AG04449 (cell line): ENCODE measurements around the gene LEP.
A peak's percentile ranks its signal among the peaks of the same experiment; 100 is the strongest.

Experiments
- CTCF ChIA-PET: fragments of 350-600 bp; formaldehyde crosslinking; extraction: SDS; loops from one replicate; lab custom pipeline; 2021; ENCODE audit warnings: antibody characterized with exemption; lab: Yijun Ruan, JAX
- POLR2A ChIA-PET: fragments of 400-600, 350-600 bp; formaldehyde crosslinking; extraction: SDS; loops from one replicate; lab custom pipeline; 2020; ENCODE audit warnings: antibody characterized with exemption, inconsistent platforms; lab: Yijun Ruan, JAX
- DNase-seq: peaks from one replicate; pipeline ENCODE4 v3.0.0-alpha.2; 2010; ENCODE audit warnings: low read depth, low spot score
- H3K4me3 ChIP-seq: 2 replicates; pipeline ENCODE4 v1.5.1; 2011; ENCODE audit warnings: low read depth, mild to moderate bottlenecking, control low read depth, low read length
- TF ChIP-seq, protein P1 (sequence below): IDR thresholded peaks from one replicate; pipeline ENCODE4 v1.5.1; 2011; ENCODE audit warnings: mild to moderate bottlenecking, moderate library complexity, low read length, control low read depth, inconsistent platforms; ENCODE audit not compliant: insufficient read depth; ENCODE audit errors: missing control alignments

Gene LEP

DNA sequence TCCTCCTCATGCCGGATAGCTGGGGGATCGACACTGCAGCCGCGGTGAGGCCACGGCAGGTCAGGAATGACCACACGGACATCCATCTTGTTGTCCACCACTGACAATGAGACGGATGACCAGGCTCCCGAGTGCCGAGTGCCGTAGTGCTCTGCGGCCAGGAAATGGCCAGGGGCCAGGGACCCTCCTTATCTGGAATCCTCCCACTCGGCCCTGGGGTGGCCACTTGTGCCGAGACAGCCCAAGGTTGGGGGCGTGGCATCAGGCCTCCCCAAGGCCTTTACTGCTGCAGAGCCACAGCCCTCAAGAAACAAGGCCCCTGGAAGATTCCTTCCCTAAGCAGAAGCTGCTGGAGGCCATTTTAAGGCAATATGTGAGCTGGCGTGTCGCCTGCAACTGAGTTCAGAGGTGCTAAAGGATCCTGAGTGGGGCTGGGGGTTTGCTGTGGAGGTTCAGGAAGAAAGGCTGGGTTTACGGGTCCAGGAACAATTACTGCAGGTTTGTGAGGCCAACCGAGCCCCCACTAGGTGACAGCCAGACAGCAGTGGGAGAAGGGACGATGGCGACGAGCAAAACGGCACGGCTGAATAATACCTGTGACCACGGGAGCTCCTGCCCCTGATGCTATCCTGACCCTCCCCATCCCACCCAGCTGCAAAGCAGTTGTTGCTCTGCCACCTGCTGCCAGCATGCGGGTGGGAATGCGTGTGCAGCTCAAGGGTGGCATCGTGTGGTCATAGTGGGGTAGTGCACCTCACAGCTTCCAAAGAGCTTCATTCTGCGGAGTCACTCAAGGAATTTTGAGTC lies 31.6 kb upstream of the LEP start:
- TF ChIP-seq, protein P1, sequence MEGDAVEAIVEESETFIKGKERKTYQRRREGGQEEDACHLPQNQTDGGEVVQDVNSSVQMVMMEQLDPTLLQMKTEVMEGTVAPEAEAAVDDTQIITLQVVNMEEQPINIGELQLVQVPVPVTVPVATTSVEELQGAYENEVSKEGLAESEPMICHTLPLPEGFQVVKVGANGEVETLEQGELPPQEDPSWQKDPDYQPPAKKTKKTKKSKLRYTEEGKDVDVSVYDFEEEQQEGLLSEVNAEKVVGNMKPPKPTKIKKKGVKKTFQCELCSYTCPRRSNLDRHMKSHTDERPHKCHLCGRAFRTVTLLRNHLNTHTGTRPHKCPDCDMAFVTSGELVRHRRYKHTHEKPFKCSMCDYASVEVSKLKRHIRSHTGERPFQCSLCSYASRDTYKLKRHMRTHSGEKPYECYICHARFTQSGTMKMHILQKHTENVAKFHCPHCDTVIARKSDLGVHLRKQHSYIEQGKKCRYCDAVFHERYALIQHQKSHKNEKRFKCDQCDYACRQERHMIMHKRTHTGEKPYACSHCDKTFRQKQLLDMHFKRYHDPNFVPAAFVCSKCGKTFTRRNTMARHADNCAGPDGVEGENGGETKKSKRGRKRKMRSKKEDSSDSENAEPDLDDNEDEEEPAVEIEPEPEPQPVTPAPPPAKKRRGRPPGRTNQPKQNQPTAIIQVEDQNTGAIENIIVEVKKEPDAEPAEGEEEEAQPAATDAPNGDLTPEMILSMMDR, result peak; percentile 97
- ChIA-PET POLR2A (interaction anchor here (0.7 to 0.8 kb wide), 3 partner anchors 179 to 493 kb away, joined by 3 read pairs; no protein-coding TSS in a partner anchor), CTCF (interaction anchor here (0.7 to 7.8 kb wide), 109 partner anchors 9 to 1406 kb away, joined by 3 to 223 read pairs (median 4); partner anchors contain the start of genes ARF5 and GCC1)
- H3K4me3 ChIP-seq, result no peak overlapping the region
- no peak for DNase-seq

DNA sequence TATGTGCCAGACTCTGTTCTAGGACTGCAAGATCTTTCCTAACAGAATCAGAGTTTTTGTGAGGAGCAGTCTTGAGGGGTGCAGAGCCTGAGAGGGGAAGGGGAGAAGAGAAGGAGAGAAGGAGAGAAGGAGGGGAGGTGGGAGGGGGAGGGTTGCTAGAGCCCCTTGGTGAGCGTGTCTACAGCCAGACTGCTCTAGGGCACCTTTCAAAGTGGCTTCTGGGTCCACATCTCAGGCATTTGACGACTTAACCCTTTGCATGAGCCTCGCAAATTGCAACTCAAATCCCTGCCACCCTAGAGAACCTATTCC lies 31.1 kb upstream of the LEP start:
- POLR2A ChIA-PET, result interaction anchor here (0.7 to 0.8 kb wide), 3 partner anchors 180 to 494 kb away, joined by 3 read pairs; no protein-coding TSS in a partner anchor
- CTCF ChIA-PET, result interaction anchor here (0.7 to 7.8 kb wide), 84 partner anchors 8 to 1407 kb away, joined by 3 to 223 read pairs (median 4); partner anchors contain the start of genes ARF5 and GCC1
- H3K4me3 ChIP-seq, result no peak overlapping the region
- DNase-seq, result no peak
- TF ChIP-seq, protein P1, result no peak

DNA sequence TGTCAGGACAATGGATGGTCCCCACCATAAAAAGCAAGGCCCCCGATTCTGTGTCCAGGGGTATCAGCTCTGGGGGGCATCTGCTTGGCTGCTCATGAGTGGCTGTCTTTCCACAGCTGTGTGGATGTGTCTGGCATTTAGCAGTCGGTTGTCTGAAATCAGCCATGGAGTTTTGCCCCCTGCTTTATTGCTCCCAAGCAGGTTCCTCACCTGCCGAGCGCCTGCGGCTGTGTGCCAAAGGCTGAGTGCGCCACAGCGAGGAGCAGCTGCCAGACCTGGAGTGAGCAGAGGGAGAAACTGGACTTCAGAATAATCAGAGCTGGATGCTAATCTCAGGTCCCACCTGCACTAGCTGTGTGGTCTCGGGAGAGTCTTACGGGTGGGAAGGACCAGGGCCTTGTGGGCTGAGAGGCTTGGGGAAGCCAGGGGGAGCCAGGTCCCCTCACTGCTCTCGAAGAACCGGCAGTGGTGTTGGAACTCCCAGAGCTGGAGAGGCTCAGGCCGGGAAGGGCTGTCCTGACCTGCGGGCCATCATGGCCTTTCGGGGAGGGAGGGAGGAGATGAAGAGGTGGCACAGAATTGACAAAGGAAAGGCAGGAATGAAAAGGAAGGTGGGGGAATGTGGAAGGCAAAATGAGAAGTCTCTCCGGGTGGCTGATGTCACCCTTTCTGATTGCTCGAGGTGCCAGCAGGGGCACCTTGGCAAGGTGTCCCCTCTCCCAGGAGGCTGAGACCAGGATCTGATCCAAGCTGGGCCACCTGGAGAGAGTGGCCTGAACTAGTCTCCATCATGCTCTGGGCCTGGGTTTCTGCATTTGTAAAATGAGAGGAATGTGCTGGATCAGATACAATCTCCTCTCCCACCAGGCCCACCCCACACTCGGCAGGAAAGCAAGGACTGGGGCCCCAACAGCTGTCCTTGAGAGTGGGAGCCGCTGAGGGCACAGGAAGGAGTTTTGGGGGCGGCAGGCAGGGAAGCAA lies 30.2 kb upstream of the LEP start:
- TF ChIP-seq, protein P1, result no peak
- no peak overlapping the region for H3K4me3 ChIP-seq
- DNase-seq, result no peak
- CTCF ChIA-PET, result interaction anchor here (0.6 to 7.8 kb wide), 23 partner anchors 7 to 706 kb away, joined by 3 to 223 read pairs (median 4); partner anchors contain the start of gene ARF5
- POLR2A ChIA-PET, result no interaction called here

DNA sequence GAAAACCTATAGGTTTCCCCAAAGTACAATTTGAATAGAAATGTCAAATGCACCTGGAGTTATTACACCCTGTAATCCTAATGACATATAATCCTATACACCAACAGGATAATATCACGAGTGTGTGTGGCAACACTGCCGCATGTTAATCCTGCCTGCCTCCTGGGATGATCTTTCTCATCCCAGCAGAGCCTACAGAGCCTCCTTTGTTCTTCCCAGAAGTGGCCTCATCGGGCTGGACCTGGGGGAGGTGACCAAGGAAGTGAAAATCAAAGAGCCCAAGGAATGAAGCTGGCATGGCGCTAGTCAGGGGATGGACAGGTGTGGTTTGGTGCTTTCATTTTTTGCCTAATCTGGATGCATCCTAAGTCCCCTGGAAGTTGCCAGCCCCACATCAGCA lies 29.5 kb upstream of the LEP start:
- ChIA-PET POLR2A (no interaction called here), CTCF (interaction anchor here (0.7 to 7.8 kb wide), 6 partner anchors 8 to 502 kb away, joined by 3 to 223 read pairs (median 3); no protein-coding TSS in a partner anchor)
- TF ChIP-seq, protein P1, result no peak
- no peak overlapping the region for H3K4me3 ChIP-seq
- no peak for DNase-seq

DNA sequence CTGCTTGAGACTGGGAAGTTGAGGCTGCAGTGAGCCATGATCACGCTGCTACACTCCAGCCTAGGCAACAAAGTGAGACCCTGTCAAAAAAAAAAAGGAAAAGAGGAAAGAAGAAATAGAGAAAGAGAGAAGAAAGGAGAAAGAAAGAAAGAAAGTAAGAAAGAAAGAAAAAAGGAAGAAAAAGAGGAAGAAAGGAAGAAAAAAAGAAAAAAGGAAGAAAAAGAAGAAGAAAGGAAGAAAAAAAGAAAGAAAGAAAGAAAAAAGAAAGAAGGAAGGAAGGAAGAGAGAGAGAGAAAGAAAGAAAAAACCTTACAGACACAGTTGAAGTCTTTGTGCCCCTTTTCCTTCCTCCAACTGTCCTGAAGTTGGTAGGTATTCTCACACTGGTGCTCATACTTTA lies 26.6 kb upstream of the LEP start:
- TF ChIP-seq, protein P1, result no peak
- ChIA-PET CTCF (interaction anchor here (1.9 to 2.0 kb wide), 2 partner anchors 505 to 507 kb away, joined by 6 to 8 read pairs; no protein-coding TSS in a partner anchor), POLR2A (no interaction called here)
- H3K4me3 ChIP-seq, result no peak overlapping the region
- DNase-seq, result no peak
